Endodermal cell (in vitro differentiated cells): ENCODE results near the gene HTR3E. TPM values are rescaled to one million over a fixed set of nuclear protein-coding genes. Genes with fewer than 3 reads are reported as not detected.

ENCODE experiments used
- DNase-seq: peaks from one replicate; pipeline ENCODE4 v3.0.0-alpha.2; 2017
- H3K27ac ChIP-seq: 2 replicates; pipeline ENCODE4 v1.5.1; 2013; ENCODE audit warnings: mild to moderate bottlenecking, low read depth, low read length, moderate library complexity
- H3K27me3 ChIP-seq: 2 replicates; pipeline ENCODE4 v1.6.1; 2013; ENCODE audit warnings: mild to moderate bottlenecking, low read length, moderate library complexity; ENCODE audit not compliant: insufficient read depth, control insufficient read depth, poor library complexity, severe bottlenecking
- H3K36me3 ChIP-seq: 2 replicates; pipeline ENCODE4 v1.7.0; 2013; ENCODE audit warnings: mild to moderate bottlenecking, low read length, moderate library complexity; ENCODE audit not compliant: control insufficient read depth, insufficient read depth
- H3K4me1 ChIP-seq: one replicate; pipeline ENCODE4 v1.7.0; 2013; ENCODE audit warnings: low read length; ENCODE audit not compliant: control insufficient read depth, insufficient read depth
- H3K4me3 ChIP-seq: 2 replicates; pipeline ENCODE4 v1.5.1; 2013; ENCODE audit warnings: mild to moderate bottlenecking, low read length, moderate library complexity
- H3K9ac ChIP-seq: 2 replicates; pipeline ENCODE4 v1.6.1; 2013; ENCODE audit warnings: mild to moderate bottlenecking, low read length, moderate library complexity; ENCODE audit not compliant: poor library complexity, severe bottlenecking; ENCODE audit errors: extremely low read depth
- H3K9me3 ChIP-seq: 2 replicates; pipeline ENCODE4 v1.6.1; 2013; ENCODE audit warnings: mild to moderate bottlenecking, low read length, moderate library complexity; ENCODE audit not compliant: control insufficient read depth
- H3K27ac Mint-ChIP-seq: 2 replicates; pipeline ENCODE4 v1.8.0; 2020; ENCODE audit warnings: mixed read lengths
- H3K27me3 Mint-ChIP-seq: 2 replicates; pipeline ENCODE4 v1.8.0; 2021; ENCODE audit warnings: mild to moderate bottlenecking, mixed read lengths; ENCODE audit not compliant: insufficient read depth
- H3K36me3 Mint-ChIP-seq: 2 replicates; pipeline ENCODE4 v1.8.0; 2020; ENCODE audit warnings: low read depth, mixed read lengths
- H3K4me1 Mint-ChIP-seq: 2 replicates; pipeline ENCODE4 v1.8.0; 2020; ENCODE audit warnings: mixed read lengths
- H3K4me3 Mint-ChIP-seq: 2 replicates; pipeline ENCODE4 v1.8.0; 2020; ENCODE audit warnings: mild to moderate bottlenecking, moderate library complexity, mixed read lengths
- H3K9me3 Mint-ChIP-seq: 2 replicates; pipeline ENCODE4 v1.8.0; 2020; ENCODE audit warnings: mild to moderate bottlenecking, mixed read lengths
- CTCF ChIP-seq: fragments of 200-600 bp; sonication (generic); conservative IDR thresholded peaks from 2 replicates; pipeline ENCODE4 v1.5.0; 2021; ENCODE audit warnings: antibody characterized with exemption, mild to moderate bottlenecking
- WGBS, 2 experiments: methylation state at CpG; one replicate each; pipeline versions ENCODE4 v1.1.5 to v1.1.7; 2013; ENCODE audit warnings: missing lambda C conversion rate in 2 of 2, mixed read lengths in 1 of 2; ENCODE audit not compliant: insufficient coverage in 1 of 2, insufficient read length in 1 of 2; 5-methylcytosine and 5-hydroxymethylcytosine counted together
- long read RNA-seq, 4 experiments: library from polyadenylated mRNA in 2 of 4; library from RNA in 1 of 4; library from capped mRNA in 1 of 4; stranded (forward) in 3 of 4; unstranded in 1 of 4; transcript quantifications; one replicate each; pipeline ENCODE4 v2.0.0, GENCODE V29; 2020 to 2021; ENCODE audit warnings: inconsistent platforms in 1 of 4
- polyA plus RNA-seq, 2 experiments: library from polyadenylated mRNA; stranded (reverse); fragments of 50-300 nt; gene quantifications; one replicate each; pipeline ENCODE4 v1.2.3, GENCODE V29; 2013
- total RNA-seq, 2 donors: library from RNA; stranded (reverse); fragmentation: NEBNext Ultra II Directional in 1 of 2; extraction: Animal tissue kit (Norgen Biotek cat#: 25700) in 1 of 2; gene quantifications; 2 replicates in 1 of 2; 3 replicates in 1 of 2; pipeline ENCODE4 v1.2.1, GENCODE V29; 2021

Gene HTR3E
- total RNA-seq: not detected
- polyA plus RNA-seq (2013, experiment 1 of 2): not detected
- not detected for polyA plus RNA-seq (2013, experiment 2 of 2)
- long read RNA-seq, experiment 1: 0 reads
- long read RNA-seq, experiment 2: 0 reads
- long read RNA-seq, experiment 3: 0 reads
- long read RNA-seq, experiment 4: 0 reads

DNA sequence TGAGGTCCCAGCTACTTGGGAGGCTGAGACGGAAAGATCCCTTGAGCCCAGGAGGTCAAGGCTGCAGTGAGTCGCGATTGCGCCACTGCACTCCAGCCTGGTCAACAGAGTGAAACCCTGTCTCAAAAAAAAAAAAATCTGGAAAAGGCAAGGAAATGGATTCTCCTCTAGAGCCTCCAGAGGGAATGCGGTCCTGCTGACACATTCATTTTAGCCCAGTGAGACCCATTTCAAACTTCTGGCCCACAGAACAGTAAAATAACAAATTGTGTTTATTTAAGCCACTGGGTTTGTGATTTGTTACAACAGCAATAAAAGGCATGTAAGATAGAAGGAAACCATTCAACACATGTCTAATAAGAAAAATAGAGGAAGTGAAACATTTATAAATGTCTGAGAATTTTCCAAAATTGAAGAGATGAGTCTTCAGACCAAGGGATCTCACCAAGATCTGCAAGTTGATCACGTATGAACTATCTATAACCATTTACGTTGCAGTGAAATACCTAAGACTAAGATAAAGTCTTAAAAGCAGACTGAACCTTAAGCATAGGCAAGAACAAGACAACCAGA, at the start of gene HTR3E:
HTR3E (plus strand) TSS at position 254 of the 573 bp plus-strand sequence. CDS start 466 bp downstream, outside the sequence.
- TF ChIP-seq CTCF: no peak
- Mint-ChIP-seq H3K27ac (no peak within 1 kb of the TSS), H3K27me3 (peaks cover 7% of the 10 kb centered on the region), H3K36me3 (peaks cover 4% of the 10 kb centered on the region), H3K4me1 (no peaks in the 10 kb centered on the region), H3K4me3 (no peak within 1 kb of the TSS), H3K9me3 (peaks cover 15% of the 10 kb centered on the region)
- Histone ChIP-seq H3K9ac (no peak within 1 kb of the TSS), H3K4me1 (no peaks in the 10 kb centered on the region), H3K9me3 (peaks cover 17% of the 10 kb centered on the region), H3K27ac (no peak within 1 kb of the TSS), H3K27me3 (peaks cover 15% of the 10 kb centered on the region), H3K36me3 (no peaks in the 10 kb centered on the region), H3K4me3 (no peak within 1 kb of the TSS)
- no peak for DNase-seq
- 91 to 92% methylated on average over 7 of the region's 7 CpGs for WGBS, 2 experiments

DNA sequence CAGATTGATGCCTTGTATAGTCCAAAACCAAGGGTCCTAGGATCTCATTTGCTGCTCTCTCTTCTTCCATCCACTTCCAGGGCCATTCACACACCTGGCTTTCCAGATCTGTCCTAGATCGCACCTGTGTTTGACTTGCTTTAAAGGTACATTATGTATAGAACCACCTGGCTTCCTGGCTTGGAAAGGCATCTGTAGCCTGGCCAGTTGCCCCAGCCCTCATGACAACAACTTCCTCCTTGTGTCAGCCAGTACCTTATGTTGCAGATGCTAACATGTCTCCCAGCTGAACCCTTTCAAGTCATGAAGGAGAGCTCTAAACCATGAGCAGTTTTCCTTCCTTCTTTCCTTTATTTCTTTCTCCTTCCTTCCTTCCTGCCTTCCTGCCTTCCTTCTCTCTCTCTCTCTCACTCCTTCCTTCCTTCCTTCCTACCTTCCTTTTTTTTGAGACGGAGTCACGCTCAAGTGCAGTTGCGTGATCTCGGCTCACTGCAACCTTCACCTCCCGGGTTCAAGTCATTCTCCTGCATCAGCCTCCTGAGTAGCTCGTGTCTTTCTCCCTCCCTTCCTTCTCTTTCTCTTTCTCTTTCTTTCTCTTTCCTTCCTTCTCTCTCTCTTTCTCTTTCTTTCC, 46.5 kb upstream of the HTR3E start:
- Mint-ChIP-seq H3K27ac (no peak overlapping the region), H3K9me3 (no peaks in the 10 kb centered on the region), H3K36me3 (no peaks in the 10 kb centered on the region), H3K27me3 (peaks cover 12% of the 10 kb centered on the region), H3K4me1 (no peaks in the 10 kb centered on the region), H3K4me3 (no peak overlapping the region)
- DNase-seq: no peak
- 88 to 90% methylated on average over 5 to 7 of the region's 7 CpGs for WGBS, 2 experiments
- peaks cover 8% of the 10 kb centered on the region for H3K27me3 ChIP-seq
- no peak overlapping the region for H3K9ac ChIP-seq
- H3K4me1 ChIP-seq: no peaks in the 10 kb centered on the region
- no peaks in the 10 kb centered on the region for H3K36me3 ChIP-seq
- H3K4me3 ChIP-seq: no peak overlapping the region
- H3K9me3 ChIP-seq: no peaks in the 10 kb centered on the region
- no peak for TF ChIP-seq CTCF
- no peak overlapping the region for H3K27ac ChIP-seq

DNA sequence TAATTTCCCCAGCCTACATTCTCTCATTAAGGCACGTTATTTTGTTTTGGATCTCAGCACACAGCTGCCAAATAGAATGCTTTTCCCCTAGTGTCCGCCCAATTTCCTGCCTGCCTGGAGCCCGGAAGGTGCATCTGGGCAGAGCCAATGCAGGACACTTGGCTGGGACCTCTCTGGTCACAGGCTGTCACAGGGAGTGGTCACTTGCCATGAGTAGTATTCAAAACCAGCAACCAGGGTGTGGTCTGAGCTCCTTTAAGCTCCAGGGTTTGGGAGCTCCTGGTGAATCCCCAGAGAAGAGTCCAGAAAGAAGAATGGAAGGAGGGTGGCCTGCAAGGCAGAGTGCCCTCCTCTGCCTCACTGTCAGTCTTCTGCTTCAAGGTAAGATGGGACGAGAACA, 44.1 kb upstream of the HTR3E start, which contains the start of gene HTR3C:
HTR3C (plus strand) TSS at position 281 of the 400 bp plus-strand sequence; CDS start at position 315, 34 bp downstream.
- H3K9me3 ChIP-seq: no peaks in the 10 kb centered on the region
- Mint-ChIP-seq H3K4me1 (no peaks in the 10 kb centered on the region), H3K9me3 (no peaks in the 10 kb centered on the region), H3K4me3 (no peak within 1 kb of the TSS), H3K27me3 (peaks cover 12% of the 10 kb centered on the region), H3K27ac (no peak within 1 kb of the TSS), H3K36me3 (no peaks in the 10 kb centered on the region)
- no peak for DNase-seq
- no peaks in the 10 kb centered on the region for H3K4me1 ChIP-seq
- no peak within 1 kb of the TSS for H3K4me3 ChIP-seq
- no peak within 1 kb of the TSS for H3K27ac ChIP-seq
- H3K36me3 ChIP-seq: no peaks in the 10 kb centered on the region
- 82 to 87% methylated on average over 2 to 4 of the region's 4 CpGs for WGBS, 2 experiments
- no peak within 1 kb of the TSS for H3K9ac ChIP-seq
- H3K27me3 ChIP-seq: peaks cover 8% of the 10 kb centered on the region
- TF ChIP-seq CTCF: no peak
